ENCODE data around the gene DOCK4. TPM values are rescaled to one million over a fixed set of nuclear protein-coding genes. Genes with fewer than 3 reads are reported as not detected.

DOCK4 gene
- total and polyA plus RNA-seq, 10 of the 15 experiments (the other 5 are each of a cell fraction or from before 2014, with no cell fraction given), result 0.03 to 0.73 (median 0.38) TPM

GRCh38 chr7:111883241-111883640 is 323.0 kb downstream of the DOCK4 start:
- H3K4me3 ChIP-seq, result no peak overlapping the region
- H4K20me1 ChIP-seq (ENCODE audit: control insufficient read depth, insufficient read depth), result no peaks in the 10 kb centered on the region
- no peaks in the 10 kb centered on the region for H3K79me2 ChIP-seq (ENCODE audit: control insufficient read depth, insufficient read depth, low read length)
- no peak overlapping the region for H3K9ac ChIP-seq (ENCODE audit: control insufficient read depth, insufficient read depth, low read length)
- H2AFZ ChIP-seq (ENCODE audit: control insufficient read depth, low read depth, low read length), result no peak overlapping the region
- no TSS peak for BruUV-seq (replicated peaks)
- in situ Hi-C loops (cut with MboI), result no loop called here
- H3K27ac ChIP-seq (ENCODE audit: control insufficient read depth, insufficient read depth), result no peak overlapping the region
- no peak for TF ChIP-seq SMARCA5 (IDR thresholded peaks at IDR 0.05)
- no peak for TF ChIP-seq RAD21 (IDR thresholded peaks at IDR 0.05; ENCODE audit: insufficient read depth, low read depth, low read length)
- no peak for TF ChIP-seq SMAD5 (IDR thresholded peaks at IDR 0.05; ENCODE audit: low read depth)
- no peak for TF ChIP-seq ZBTB33 (IDR thresholded peaks at IDR 0.05)
- TF ChIP-seq, protein P1, sequence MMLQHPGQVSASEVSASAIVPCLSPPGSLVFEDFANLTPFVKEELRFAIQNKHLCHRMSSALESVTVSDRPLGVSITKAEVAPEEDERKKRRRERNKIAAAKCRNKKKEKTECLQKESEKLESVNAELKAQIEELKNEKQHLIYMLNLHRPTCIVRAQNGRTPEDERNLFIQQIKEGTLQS (IDR thresholded peaks at IDR 0.05; ENCODE audit: borderline replicate concordance, extremely low read depth, low read depth, low read length), result no peak
- TF ChIP-seq SREBF1 (IDR thresholded peaks at IDR 0.05; ENCODE audit: low read length), result no peak
- no peak for TF ChIP-seq TCF7 (IDR thresholded peaks at IDR 0.05; ENCODE audit: borderline replicate concordance)
- TF ChIP-seq EGR1 (IDR thresholded peaks at IDR 0.05; ENCODE audit: borderline replicate concordance in 1 of 2, low read depth in 2 of 2, low read length in 2 of 2), result no peak
- no peak for ATAC-seq
- H3K9me3 ChIP-seq (replicated peaks; ENCODE audit: control insufficient read depth, insufficient read depth, low read length), result no peaks in the 10 kb centered on the region
- SMC1A ChIA-PET (ENCODE audit: uncharacterized antibody, unreplicated experiment), result no interaction called here
- RAD21 ChIA-PET (ENCODE audit: unreplicated experiment), result no interaction called here
- no peaks in the 10 kb centered on the region for H3K36me3 ChIP-seq (ENCODE audit: control insufficient read depth in 2 of 2, insufficient read depth in 2 of 2, low read length in 1 of 2)
- no peak overlapping the region for H3K4me2 ChIP-seq (ENCODE audit: control insufficient read depth, insufficient read depth)
- POLR2A ChIA-PET, result no interaction called here
- CTCF ChIA-PET, result interaction anchor here (1.6 kb wide), 1 partner anchor 9 kb away, joined by 4 read pairs; no protein-coding TSS in a partner anchor
- H3K4me1 ChIP-seq (ENCODE audit: control insufficient read depth, insufficient read depth, low read length), result no peaks in the 10 kb centered on the region
- no peak for DNase-seq (ENCODE audit: low read depth, low spot score)
- no peak for FAIRE-seq
- H3K27me3 ChIP-seq (replicated peaks in 1 of 2; ENCODE audit: control insufficient read depth in 2 of 2, insufficient read depth in 2 of 2, low read length in 1 of 2), result no peaks in the 10 kb centered on the region
- intact Hi-C loops (cut with micrococcal nuclease; ENCODE audit: unreplicated experiment), result no loop called here
